AG10803 (cell line): ENCODE data around the gene PEMT.

ENCODE experiments used
- DNase-seq: peaks from one replicate; pipeline ENCODE4 v3.0.0; 2010; ENCODE audit warnings: low read depth
- H3K4me3 ChIP-seq: 2 replicates; pipeline ENCODE4 v1.5.1; 2011; ENCODE audit warnings: mild to moderate bottlenecking, low read length, control low read depth
- TF ChIP-seq, protein P1 (sequence below): conservative IDR thresholded peaks from 2 replicates; pipeline ENCODE4 v1.5.1; 2011; ENCODE audit warnings: mild to moderate bottlenecking, low read length, control low read depth, inconsistent platforms

PEMT gene

DNA sequence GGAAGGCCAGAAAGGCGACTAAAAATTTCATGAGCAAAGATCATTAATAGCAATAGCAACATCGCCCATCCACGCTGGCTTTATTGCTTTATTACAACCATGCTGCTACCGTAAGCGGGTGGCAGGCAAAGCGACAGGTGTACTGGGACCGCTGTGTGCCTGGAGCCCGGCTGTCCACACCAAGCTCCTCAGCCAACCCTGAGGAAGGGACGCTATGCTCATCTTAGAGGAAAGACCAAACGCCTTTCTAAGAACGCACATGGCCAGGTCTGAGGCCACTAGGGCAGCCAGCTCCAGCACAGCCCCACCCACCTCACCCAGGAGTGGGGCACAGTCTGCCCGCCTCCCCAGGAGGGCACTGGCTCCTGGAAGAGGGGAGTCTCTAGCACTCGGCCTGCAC lies 28.0 kb downstream of the PEMT start:
- no peak overlapping the region for H3K4me3 ChIP-seq
- TF ChIP-seq, protein P1, sequence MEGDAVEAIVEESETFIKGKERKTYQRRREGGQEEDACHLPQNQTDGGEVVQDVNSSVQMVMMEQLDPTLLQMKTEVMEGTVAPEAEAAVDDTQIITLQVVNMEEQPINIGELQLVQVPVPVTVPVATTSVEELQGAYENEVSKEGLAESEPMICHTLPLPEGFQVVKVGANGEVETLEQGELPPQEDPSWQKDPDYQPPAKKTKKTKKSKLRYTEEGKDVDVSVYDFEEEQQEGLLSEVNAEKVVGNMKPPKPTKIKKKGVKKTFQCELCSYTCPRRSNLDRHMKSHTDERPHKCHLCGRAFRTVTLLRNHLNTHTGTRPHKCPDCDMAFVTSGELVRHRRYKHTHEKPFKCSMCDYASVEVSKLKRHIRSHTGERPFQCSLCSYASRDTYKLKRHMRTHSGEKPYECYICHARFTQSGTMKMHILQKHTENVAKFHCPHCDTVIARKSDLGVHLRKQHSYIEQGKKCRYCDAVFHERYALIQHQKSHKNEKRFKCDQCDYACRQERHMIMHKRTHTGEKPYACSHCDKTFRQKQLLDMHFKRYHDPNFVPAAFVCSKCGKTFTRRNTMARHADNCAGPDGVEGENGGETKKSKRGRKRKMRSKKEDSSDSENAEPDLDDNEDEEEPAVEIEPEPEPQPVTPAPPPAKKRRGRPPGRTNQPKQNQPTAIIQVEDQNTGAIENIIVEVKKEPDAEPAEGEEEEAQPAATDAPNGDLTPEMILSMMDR: no peak
- no peak for DNase-seq

DNA sequence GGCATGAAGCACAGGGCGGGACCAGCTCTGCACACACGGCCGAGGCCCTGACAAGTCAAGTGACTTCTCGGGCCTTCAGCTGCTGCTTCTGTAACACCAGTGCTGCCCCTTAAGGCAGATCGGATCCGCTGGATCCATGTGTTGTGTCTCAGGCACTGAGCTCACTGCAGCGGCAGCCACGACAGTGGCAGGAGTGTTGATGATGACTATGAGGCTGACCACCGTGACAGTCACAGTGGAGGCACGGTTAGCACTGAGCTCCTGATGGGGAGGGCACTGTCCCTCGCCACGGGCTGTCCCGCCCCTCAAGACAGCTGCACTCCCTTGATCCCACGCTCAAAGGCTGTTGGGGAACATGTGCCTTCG lies 29.4 kb downstream of the PEMT start:
- no peak for DNase-seq
- TF ChIP-seq, protein P1: no peak
- no peak overlapping the region for H3K4me3 ChIP-seq

DNA sequence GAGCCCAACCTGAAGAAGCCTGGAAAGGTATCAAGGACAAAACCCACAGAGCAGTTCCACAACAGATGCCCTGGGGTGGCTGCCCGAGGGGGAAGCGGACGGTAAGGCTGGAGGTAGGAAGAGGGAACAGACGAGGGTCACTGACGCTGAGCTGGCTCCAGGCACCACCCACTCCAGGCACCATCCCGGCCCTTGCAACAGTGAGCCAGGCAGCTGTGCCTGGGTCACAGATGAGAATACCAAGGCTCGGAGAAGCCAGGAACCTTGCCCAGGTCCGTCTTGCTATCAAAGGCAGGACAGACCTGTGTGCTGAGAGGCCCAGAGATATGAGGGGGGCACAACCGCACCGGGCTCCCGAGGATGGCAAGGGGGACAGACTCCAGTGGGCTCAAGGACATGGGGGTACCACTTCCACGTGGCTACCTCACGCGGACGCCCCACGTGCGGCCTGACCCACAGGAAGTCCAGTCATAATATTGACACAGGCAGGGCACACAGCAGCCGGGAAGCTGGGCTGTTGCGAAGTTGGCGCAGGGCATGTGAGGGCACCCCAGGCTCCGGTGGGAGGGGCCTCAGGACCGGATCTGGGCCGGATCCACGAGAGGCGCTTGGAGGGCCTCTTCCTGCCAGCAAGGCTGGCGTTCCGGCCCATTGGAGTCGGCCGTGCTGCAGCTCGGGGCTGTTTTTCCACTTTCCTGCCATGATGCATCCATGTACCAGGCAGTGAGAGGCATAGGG lies 29.9 kb downstream of the PEMT start:
- no peak overlapping the region for H3K4me3 ChIP-seq
- TF ChIP-seq, protein P1: no peak
- DNase-seq: no peak

DNA sequence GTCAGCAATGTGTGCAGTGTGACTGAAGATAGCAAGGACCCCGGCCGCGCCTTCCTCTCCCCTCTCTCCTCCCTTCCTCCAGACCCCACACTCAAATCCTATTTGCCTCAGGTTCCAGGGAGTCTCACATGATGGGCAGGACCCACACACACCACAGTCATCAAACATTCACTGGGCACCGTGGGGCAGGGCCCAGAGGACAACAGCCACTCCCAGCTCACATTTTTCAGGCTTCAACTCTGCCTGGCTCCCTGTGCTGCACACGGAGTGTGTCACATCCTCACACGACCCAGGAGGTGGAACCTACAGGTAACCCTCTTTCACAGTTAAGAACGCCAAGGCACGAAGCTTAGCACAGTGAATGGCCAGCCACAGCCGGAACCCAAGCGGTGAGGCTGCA lies 30.5 kb downstream of the PEMT start:
- no peak for DNase-seq

DNA sequence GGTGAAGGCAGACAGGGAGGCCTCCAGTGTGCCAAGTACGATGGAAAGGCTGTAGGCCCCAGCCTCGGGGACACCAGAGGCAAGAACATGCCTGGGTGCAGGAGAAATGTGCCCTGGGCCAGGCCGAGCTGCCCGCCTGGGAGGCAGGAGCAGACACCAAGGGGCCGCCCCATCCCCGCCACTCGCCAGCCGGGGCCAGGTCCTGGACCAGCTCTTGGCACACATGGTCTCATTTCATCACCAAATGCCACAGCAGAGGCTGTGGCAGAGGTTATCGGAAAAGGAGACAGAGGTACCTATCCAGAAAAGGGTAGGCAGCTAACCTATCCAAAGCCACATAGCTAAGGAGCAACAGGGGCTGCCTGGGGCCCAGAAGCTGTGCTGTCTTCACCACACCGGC lies 31.3 kb downstream of the PEMT start:
- no peak for DNase-seq
- H3K4me3 ChIP-seq: no peak overlapping the region
- TF ChIP-seq, protein P1: no peak

More for the DNA sequence above, 30.5 kb downstream of the PEMT start:
- TF ChIP-seq, protein P1: no peak
- no peak overlapping the region for H3K4me3 ChIP-seq

DNA sequence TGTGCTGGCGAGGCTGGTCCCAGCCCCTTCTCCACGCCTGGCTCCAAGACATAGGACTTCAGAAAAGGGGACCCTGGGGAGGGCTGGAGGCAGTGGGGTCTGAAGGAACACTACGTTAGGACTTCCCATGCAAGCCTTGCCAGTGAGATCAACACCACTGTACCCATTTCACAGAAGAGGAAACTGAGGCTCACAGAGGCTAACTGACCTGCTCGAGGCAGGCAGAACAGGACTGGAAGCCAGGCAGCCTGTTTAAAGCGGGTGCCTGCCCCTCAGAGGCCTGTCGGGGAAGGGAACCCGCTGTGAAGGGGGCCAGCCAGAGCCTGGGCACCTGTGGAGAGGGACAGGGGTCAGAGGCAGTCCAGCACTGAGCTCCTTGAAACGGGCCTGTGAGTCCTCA lies 32.3 kb downstream of the PEMT start:
- TF ChIP-seq, protein P1: no peak
- DNase-seq: no peak
- no peak overlapping the region for H3K4me3 ChIP-seq

DNA sequence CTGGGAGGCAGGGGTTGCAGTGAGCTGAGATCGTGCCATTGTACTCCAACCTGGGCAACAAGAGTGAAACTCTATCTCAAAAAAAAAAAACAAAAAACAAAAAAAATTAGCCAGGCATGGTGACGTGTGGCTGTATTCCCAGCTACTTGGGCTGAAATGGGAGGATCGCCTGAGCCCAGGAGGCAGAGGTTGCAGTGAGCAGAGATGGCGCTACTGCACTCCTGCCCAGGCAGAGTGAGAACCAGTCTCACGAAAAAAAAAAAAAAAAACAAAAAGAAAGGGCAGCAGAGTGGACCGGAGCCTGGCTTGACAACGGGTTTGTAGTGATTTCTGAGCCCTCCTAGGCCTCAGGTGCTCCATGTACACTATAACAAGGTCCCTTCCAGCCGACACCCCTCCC lies 33.1 kb downstream of the PEMT start:
- TF ChIP-seq, protein P1: no peak
- no peak overlapping the region for H3K4me3 ChIP-seq
- no peak for DNase-seq
